ENCODE measurements around the gene OMP.

DNA sequence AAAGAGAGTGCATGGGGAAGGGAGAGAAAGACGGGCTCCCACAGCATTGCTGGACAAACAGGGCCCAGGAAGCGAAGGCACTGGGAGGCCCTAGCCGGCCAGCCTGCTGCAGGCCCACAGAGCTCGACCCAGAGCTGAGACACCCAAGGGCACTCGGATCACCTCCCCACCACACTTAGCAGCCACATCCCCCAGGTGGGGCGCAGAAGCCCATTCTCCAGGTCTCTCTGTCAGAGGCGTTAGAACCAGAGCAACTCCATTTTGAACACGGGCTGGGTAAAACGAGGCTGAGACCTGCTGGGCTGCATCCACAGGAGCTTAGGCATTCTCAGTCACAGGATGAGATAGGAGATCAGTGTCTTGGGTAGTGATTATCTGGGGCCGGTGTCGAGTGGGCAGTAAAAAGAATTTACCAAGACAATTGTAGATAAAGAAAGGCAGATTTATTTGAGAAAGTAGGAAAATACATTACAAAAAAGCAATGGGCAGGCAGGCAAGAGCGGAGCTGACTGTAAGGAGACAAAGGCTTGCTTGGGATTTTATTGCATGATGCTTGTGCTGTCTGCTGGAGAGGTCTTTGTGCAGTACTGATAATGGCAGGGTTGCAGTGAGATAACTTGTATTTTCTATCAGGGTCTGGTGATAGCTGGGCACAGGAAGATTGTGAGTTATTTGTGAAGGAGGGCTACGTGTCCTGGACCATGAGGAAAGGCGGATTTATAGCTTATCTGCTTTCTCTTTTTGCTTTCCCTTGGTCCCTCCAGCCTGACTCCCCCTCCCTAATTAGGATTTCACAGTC, 49.2 kb upstream of the OMP start:
- TF ChIP-seq POLR2AphosphoS5 (IDR thresholded peaks at IDR 0.05; ENCODE audit: low read depth, low read length) (no peak), POLR2A (IDR thresholded peaks at IDR 0.05; ENCODE audit: low read depth, low read length) (no peak)

All from GM12892 (cell line).